ENCODE data around the gene TMEM204.

DNA sequence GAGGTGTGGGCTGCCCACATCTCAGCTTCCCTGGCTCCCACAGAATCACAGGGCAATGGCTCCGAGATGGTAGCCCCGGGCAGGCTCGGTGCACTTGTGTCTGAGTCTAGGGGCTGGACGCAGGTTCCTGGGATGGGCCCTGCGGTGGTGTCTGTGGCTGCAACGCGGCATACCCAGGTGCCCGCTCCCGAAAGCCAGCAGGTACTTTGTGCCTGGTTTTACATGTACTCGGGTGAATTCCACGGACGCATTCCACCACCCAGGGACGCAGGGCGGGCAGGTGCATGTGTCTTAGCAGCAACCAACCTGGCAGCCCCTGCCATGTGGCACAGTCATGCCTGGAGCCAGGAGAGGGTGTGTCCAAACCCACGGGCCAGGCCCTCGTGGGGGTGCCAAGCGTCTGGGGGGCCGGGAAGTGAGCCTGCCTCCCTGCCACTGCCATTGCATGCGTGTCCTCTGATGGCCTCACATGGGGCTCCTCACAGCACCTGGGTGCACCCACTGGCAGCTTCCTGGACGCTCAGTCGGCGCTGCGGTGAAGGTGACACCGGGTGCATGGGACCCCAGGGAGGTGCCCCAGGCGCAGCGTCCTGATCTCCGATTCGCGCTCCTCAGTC, 4.4 kb upstream of the TMEM204 start:
- TF ChIP-seq, protein P1, sequence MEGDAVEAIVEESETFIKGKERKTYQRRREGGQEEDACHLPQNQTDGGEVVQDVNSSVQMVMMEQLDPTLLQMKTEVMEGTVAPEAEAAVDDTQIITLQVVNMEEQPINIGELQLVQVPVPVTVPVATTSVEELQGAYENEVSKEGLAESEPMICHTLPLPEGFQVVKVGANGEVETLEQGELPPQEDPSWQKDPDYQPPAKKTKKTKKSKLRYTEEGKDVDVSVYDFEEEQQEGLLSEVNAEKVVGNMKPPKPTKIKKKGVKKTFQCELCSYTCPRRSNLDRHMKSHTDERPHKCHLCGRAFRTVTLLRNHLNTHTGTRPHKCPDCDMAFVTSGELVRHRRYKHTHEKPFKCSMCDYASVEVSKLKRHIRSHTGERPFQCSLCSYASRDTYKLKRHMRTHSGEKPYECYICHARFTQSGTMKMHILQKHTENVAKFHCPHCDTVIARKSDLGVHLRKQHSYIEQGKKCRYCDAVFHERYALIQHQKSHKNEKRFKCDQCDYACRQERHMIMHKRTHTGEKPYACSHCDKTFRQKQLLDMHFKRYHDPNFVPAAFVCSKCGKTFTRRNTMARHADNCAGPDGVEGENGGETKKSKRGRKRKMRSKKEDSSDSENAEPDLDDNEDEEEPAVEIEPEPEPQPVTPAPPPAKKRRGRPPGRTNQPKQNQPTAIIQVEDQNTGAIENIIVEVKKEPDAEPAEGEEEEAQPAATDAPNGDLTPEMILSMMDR (IDR thresholded peaks at IDR 0.05) = no peak
- no peak for TF ChIP-seq POLR2A (IDR thresholded peaks at IDR 0.05)

Measured in lower leg skin (tissue), 3 donors.